Endothelial cell (in vitro differentiated cells): ENCODE results near the gene ARID1A. TPM values are rescaled to one million over a fixed set of nuclear protein-coding genes. Genes with fewer than 3 reads are reported as not detected.
A peak's percentile ranks its signal among the peaks of the same experiment; 100 is the strongest.

Experiments
- DNase-seq: peaks from one replicate; pipeline ENCODE4 v3.0.0; 2021; ENCODE audit warnings: low spot score
- H3K27ac Mint-ChIP-seq: one replicate; pipeline ENCODE4 v1.8.0; 2021; ENCODE audit warnings: mixed read lengths, inconsistent platforms; ENCODE audit not compliant: unreplicated experiment
- H3K27me3 Mint-ChIP-seq: one replicate; pipeline ENCODE4 v1.8.0; 2021; ENCODE audit warnings: mild to moderate bottlenecking, moderate library complexity, mixed read lengths, inconsistent platforms; ENCODE audit not compliant: unreplicated experiment
- H3K36me3 Mint-ChIP-seq: one replicate; pipeline ENCODE4 v1.8.0; 2021; ENCODE audit warnings: mild to moderate bottlenecking, low read depth, mixed read lengths, inconsistent platforms; ENCODE audit not compliant: unreplicated experiment
- H3K4me1 Mint-ChIP-seq: one replicate; pipeline ENCODE4 v1.8.0; 2021; ENCODE audit warnings: mild to moderate bottlenecking, mixed read lengths, inconsistent platforms; ENCODE audit not compliant: unreplicated experiment
- H3K4me3 Mint-ChIP-seq: one replicate; pipeline ENCODE4 v1.8.0; 2021; ENCODE audit warnings: mild to moderate bottlenecking, mixed read lengths, inconsistent platforms; ENCODE audit not compliant: unreplicated experiment
- H3K9me3 Mint-ChIP-seq: one replicate; pipeline ENCODE4 v1.8.0; 2021; ENCODE audit warnings: mixed read lengths, inconsistent platforms; ENCODE audit not compliant: unreplicated experiment
- CTCF ChIP-seq: fragments of 200-600 bp; sonication (generic); IDR thresholded peaks from one replicate; pipeline ENCODE4 v1.5.0; 2021; ENCODE audit warnings: antibody characterized with exemption; ENCODE audit not compliant: unreplicated experiment
- total RNA-seq: library from RNA; stranded (reverse); fragmentation: NEBNext Ultra II Directional; extraction: Animal tissue kit (Norgen Biotek cat#: 25700); gene quantifications from one replicate; pipeline ENCODE4 v1.2.1, GENCODE V29; 2021; ENCODE audit not compliant: unreplicated experiment

ARID1A gene
- total RNA-seq, 1 donor from 2014 or later = 115 TPM

DNA sequence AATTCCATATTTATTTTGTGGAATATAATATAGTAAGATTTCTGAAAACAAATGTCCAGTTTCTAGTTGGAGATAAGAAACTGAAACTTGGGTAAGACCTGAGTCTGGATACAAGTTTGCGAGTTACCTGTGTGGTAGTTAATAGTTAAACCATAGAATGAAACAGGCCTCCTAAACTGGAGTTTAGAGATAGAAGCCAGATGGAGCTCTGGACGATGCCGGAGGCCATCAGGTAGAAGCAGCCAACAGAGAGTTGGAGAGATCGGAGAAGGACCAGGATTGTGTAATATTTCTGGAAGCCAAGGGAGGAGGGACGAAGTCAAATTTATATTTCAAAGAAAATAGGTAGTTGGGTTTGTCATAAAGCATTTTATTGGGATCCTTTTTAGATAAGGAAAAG lies 45.1 kb downstream of the ARID1A start:
- H3K4me3 Mint-ChIP-seq = no peak overlapping the region
- no peaks in the 10 kb centered on the region for H3K27me3 Mint-ChIP-seq
- TF ChIP-seq CTCF = no peak
- peaks cover 54% of the 10 kb centered on the region for H3K4me1 Mint-ChIP-seq
- peak overlapping the region; percentile 30 for H3K27ac Mint-ChIP-seq
- H3K36me3 Mint-ChIP-seq = peaks cover 34% of the 10 kb centered on the region
- no peak for DNase-seq
- H3K9me3 Mint-ChIP-seq = no peaks in the 10 kb centered on the region

DNA sequence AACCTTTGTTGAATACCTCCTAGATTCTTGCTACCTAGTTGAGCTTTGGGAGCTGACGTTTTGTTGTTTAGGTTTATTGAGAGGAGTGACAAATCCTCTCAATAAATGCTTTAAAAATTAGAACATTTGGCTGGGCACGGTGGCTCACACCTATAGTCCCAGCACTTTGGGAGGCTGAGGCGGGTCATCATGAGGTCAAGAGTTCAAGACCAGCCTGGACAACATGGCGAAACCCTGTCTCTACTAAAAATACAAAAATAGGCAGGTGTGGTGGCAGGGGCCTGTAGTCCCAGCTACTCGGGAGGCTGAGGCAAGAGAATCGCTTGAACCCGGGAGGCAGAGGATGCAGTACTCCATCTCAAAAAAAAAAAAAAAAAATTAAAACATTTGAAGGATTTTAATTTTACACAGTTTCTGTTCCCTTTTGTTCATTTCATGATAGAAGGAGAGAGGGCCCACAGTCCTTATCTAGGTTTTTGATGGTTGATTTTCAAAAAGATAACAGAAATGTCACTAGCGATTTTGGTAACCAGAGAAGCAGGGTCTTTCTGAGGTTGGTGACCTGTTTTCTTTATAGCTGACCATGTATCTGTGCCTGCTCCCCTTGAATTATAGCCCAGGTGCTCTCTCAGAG lies 47.7 kb downstream of the ARID1A start:
- H3K9me3 Mint-ChIP-seq = no peaks in the 10 kb centered on the region
- TF ChIP-seq CTCF = no peak
- no peaks in the 10 kb centered on the region for H3K27me3 Mint-ChIP-seq
- DNase-seq = no peak
- peak overlapping the region; percentile 95 for H3K27ac Mint-ChIP-seq
- peaks cover 47% of the 10 kb centered on the region for H3K36me3 Mint-ChIP-seq
- H3K4me1 Mint-ChIP-seq = peaks cover 72% of the 10 kb centered on the region
- H3K4me3 Mint-ChIP-seq = peak overlapping the region; percentile 76

GRCh38 chr1:26744075-26744959 lies 48.5 kb downstream of the ARID1A start:
- peak overlapping the region; percentile 53 for H3K4me3 Mint-ChIP-seq
- no peaks in the 10 kb centered on the region for H3K9me3 Mint-ChIP-seq
- peaks cover 52% of the 10 kb centered on the region for H3K36me3 Mint-ChIP-seq
- DNase-seq = peak; percentile 72
- H3K27me3 Mint-ChIP-seq = no peaks in the 10 kb centered on the region
- H3K27ac Mint-ChIP-seq = peak overlapping the region; percentile 95
- TF ChIP-seq CTCF = no peak
- H3K4me1 Mint-ChIP-seq = peaks cover 73% of the 10 kb centered on the region

- no peak for TF ChIP-seq CTCF
- DNase-seq = no peak
- Mint-ChIP-seq H3K27me3 (peaks cover 2% of the 10 kb centered on the region), H3K9me3 (no peaks in the 10 kb centered on the region), H3K4me3 (peak overlapping the region; percentile 38), H3K4me1 (peaks cover 74% of the 10 kb centered on the region), H3K36me3 (peaks cover 56% of the 10 kb centered on the region), H3K27ac (peak overlapping the region; percentile 95)
Observed at GRCh38 chr1:26745191-26745590, 49.4 kb downstream of the ARID1A start.

DNA sequence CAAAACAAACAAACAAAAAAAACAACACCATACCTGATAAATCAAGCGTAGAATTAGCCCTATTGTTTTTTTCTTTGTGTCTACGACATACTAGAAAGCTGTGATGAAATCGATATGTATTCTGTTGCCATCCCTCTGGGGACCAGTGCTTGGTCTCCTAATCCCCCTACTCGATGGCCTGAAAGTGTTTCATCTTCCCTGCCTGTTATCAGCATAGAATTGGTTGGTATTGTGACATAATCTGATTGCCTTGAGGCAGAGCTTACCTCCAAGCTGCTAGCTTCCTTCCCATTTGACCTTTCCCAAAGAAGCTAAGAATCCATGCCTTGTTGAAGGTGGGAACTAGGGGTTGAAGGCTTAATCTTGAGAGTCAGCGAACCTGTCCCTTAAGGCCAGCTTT lies 51.2 kb downstream of the ARID1A start:
- H3K27ac Mint-ChIP-seq = peak overlapping the region; percentile 2
- no peak for DNase-seq
- H3K9me3 Mint-ChIP-seq = no peaks in the 10 kb centered on the region
- TF ChIP-seq CTCF = no peak
- H3K4me1 Mint-ChIP-seq = peaks cover 71% of the 10 kb centered on the region
- H3K4me3 Mint-ChIP-seq = no peak overlapping the region
- peaks cover 54% of the 10 kb centered on the region for H3K36me3 Mint-ChIP-seq
- peaks cover 6% of the 10 kb centered on the region for H3K27me3 Mint-ChIP-seq
